GM21576 (cell line): ENCODE results near the gene B3GNT3.
"Not testable (repeated sequence)": the region's sequence is repeated elsewhere in the genome, so short reads cannot be mapped to it uniquely, and the experiment has no call there.

Source experiments
- ATAC-seq: cut with Tn5 transposase; IDR thresholded peaks from one replicate; pipeline ENCODE4 v1.9.1; 2021; ENCODE audit warnings: mild to moderate bottlenecking, moderate library complexity; ENCODE audit not compliant: unreplicated experiment

Gene B3GNT3

DNA sequence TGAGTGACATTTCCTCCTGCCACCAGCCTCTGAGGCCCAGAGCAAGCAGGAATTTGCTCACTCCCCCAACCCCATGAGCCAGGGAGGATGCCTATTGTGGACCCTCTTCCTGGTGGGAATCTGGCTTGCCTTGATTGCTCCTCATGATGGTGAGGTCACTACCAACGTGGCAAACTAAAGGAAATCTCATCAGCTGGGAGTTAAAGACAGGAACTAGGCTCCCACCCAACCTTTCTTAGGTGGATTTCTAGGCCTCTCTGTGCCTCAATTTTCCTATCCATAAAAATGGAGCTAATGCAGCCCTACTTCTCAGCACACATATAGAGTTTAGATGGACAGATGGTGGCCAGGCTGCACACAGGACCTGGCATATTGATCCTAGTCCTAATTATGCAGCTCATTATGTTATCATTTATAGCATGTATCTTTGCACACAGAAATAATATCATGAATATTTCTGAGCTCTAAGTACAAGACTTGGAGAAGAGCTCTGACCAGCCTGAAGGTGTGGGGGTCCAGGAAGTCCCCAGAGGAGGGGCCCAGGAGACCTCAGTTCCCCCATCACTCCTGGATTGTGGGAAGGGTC, 2.0 kb downstream of the B3GNT3 start:
- ATAC-seq, result no peak

DNA sequence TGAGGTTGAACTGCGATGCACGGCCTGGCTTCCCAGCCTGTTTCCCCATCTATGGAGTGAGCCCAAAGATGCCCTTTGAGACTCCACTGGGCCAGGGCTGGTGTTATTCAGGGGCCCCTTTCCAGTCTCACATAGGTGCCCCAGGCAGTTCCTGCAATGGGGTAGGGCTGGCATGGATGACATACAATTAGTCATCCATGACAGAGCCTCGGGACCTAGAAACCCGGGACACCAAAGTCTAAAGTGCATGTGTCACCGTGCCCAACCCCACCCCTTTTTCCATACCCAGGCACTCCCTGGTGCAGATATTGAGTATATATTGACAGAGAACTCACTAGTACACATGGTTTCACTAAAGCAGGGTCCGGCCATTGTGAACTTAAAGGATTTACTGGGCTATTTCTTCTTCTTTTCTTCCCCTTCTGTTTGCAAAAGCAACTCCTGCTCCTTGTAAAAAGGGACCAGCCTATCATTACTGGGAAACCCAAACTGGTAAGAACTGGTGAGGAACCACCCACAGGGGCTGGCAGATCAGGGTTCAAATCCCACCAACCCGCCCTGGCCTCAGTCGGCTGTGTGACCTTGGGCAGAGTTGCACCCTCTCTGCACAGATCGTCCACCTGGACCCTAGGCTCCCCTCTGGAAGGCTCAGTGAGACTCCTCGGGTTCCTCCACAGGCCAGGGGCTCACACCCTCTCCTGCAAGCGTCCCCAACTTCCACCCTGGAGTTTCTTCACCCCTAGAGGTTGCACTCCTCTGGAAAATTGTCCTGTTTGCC, 2.7 kb downstream of the B3GNT3 start:
- ATAC-seq, result no peak

DNA sequence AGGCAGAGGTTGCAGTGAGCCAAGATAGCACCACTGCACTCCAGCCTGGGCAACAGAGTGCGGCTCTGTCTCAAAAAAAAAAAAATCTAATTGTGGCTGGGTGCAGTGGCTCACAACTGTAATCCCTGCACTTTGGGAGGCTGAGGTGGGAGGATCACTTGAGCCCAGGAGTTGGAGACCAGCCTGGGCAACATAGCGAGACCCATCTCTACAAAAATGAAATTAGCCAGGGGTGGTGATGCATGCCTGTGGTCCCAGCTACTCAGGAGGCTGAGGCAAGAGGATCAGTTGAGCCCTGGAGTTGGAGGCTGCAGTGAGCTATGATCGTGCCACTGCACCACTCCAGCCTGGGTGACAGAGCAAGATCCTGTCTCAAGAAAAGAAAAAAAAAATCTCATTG, 3.7 kb downstream of the B3GNT3 start:
- ATAC-seq, result not testable (repeated sequence)

DNA sequence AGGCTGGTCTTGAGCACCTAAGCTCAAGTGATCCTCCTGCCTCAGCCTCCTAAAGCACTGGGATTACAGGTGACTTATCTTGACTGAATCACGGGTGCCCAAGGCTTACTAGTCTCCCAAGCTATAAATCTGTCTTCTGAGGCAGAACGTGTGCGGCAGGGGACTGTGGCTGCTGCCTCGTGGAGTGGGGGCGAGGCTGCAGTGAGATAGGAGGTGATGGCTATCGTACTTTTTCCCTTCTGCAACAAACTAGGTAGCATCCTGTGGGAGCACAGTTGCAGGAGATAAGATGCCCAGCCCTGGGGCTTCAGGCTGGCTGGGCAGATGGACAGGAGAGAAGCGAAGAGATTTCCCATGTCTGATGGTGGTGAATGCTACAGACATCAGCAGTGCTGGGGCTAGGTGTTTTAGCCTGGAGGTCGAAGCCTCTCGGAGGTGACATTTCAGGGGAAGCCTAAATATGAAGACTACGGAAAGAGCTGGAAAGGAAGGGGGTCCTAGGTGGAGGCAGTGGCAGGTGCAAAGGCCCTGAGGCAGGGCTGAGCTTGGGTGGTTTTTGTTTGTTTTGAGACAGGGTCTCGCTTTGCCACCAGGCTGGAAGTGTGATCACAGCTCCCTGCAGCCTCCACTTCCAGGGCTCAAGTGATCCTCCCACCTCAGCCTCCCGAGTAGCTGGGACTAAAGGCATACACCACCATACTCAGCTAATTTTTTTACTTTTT, 7.4 kb downstream of the B3GNT3 start:
- no peak for ATAC-seq

DNA sequence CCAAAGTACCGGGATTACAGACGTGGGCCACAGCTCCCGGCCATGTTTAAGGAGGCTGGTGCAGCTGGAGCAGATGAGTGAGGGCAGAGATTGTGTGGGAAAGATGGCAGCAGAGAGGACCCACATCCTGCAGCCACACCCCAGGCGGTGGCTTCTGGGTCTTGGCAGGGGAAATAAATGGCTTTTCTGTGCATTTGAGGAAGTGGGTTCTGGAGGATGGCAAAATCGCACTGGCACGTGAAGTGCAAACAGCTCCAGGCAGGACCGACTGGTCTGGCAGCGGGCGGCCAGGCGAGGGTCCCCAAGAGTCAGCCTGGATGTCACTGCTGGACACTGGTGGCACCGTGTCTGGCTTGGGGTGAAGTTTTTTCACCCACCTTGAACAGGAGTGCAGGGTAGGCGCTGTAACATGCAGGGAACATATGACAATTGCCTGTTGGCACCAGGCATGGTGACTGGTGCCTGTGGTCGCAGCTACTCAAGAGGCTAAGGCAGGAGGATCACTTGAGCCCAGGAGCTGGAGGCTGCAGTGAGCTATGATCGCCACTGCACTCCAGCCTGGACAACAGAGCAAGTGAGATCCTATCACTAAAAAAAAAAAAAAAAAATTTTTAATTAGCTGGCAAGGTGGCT, 8.4 kb downstream of the B3GNT3 start:
- no peak for ATAC-seq

DNA sequence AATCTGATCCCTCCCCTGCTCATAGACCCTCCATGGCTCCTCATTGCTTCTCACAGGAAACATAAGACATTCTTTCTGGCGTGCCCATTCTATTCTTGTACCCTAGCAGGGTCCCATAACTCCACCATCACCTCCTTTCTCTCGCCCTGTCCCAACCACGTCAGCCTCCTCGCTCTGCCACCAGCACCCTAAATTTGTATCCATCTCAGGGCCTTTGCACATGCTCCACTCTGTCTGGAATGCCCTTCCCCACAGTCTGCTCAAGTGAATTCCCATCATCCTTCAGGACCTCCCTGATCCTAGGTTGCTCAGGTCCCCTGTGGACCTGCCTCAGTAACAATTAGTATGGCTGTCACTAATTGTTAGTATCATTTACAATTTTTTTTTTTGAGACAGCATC, 10.5 kb downstream of the B3GNT3 start:
- ATAC-seq, result no peak

DNA sequence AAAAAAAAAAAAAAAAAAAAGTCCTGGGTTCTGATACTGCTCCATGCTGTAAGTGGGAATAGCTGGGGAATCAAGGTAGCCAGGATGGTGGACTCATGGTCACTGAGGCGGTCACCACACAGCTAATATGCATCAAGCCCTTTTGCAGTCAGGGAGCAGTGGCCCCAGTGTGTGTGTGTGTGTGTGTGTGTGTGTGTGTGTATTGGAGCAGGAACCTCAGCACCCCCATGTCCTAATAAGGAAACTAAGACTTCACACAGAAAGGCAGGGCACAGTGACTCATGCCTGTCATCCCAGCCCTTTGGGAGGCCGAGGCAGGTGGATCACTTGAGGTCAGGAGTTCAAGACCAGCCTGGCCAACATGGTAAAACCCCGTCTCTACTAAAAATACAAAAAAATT, 12.0 kb downstream of the B3GNT3 start:
- ATAC-seq, result no peak

DNA sequence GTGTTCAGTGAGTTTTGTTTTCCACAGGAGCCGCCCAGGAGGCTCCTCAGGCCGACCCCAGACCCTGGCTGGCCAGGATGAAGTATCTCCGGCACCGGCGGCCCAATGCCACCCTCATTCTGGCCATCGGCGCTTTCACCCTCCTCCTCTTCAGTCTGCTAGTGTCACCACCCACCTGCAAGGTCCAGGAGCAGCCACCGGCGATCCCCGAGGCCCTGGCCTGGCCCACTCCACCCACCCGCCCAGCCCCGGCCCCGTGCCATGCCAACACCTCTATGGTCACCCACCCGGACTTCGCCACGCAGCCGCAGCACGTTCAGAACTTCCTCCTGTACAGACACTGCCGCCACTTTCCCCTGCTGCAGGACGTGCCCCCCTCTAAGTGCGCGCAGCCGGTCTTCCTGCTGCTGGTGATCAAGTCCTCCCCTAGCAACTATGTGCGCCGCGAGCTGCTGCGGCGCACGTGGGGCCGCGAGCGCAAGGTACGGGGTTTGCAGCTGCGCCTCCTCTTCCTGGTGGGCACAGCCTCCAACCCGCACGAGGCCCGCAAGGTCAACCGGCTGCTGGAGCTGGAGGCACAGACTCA, 12.9 kb downstream of the B3GNT3 start:
- ATAC-seq, result no peak

DNA sequence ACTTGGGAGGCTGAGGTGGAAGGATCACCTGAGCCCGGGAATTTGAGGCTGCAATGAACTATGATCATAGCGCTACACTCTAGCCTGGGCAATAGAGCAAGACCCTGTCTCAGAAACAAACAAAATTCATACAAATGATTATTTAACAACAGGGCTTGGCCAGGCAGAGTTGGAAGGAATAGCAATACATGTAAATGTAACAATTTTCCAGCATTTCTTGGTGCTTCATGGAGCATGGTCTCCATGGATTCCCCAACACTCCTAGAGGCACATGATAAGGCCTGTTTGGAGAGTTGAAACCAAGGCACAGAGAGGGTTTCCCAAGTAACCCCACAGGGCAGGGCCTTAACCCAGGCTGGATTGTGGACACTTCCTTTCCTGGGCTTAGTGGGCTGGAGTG, 16.2 kb downstream of the B3GNT3 start:
- ATAC-seq, result no peak

DNA sequence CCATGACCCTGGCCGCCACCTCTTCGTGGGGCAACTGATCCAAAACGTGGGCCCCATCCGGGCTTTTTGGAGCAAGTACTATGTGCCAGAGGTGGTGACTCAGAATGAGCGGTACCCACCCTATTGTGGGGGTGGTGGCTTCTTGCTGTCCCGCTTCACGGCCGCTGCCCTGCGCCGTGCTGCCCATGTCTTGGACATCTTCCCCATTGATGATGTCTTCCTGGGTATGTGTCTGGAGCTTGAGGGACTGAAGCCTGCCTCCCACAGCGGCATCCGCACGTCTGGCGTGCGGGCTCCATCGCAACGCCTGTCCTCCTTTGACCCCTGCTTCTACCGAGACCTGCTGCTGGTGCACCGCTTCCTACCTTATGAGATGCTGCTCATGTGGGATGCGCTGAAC, 16.7 kb downstream of the B3GNT3 start:
- no peak for ATAC-seq

DNA sequence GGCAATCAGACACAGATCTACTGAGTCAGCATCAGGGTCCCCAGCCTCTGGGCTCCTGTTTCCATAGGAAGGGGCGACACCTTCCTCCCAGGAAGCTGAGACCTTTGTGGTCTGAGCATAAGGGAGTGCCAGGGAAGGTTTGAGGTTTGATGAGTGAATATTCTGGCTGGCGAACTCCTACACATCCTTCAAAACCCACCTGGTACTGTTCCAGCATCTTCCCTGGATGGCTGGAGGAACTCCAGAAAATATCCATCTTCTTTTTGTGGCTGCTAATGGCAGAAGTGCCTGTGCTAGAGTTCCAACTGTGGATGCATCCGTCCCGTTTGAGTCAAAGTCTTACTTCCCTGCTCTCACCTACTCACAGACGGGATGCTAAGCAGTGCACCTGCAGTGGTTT, 17.2 kb downstream of the B3GNT3 start:
- ATAC-seq, result no peak

DNA sequence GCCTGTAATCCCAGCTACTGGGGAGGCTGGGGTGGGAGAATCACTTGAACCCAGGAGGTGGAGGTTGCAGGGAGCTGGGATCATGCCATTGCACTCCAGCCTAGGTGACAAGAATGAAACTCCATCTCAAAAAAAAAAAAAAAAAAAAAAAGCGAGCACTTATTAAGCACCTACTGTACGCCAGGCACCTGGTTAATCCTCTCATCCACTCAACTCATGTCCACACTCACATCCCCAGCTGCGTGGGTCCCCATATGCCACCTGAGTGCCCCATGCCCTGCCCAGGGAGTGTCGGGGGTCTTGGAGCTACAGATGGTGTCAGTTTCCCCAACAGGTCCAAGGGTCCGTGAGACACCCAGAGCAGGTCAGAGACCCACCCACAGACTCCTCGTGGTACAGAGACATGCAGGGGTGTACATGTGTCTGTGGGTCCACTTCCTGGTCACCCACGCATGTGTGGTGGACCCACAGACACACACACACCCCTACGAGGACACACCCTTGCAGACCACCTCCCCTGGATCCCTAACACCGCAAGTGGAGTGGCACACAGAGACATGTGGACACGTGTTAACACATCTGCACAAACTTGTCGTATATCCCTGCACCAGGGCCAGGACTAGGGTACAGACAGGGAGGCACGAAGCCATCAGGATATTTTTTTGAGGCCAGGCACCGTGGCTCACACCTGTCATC, 22.9 kb downstream of the B3GNT3 start:
- ATAC-seq, result no peak

DNA sequence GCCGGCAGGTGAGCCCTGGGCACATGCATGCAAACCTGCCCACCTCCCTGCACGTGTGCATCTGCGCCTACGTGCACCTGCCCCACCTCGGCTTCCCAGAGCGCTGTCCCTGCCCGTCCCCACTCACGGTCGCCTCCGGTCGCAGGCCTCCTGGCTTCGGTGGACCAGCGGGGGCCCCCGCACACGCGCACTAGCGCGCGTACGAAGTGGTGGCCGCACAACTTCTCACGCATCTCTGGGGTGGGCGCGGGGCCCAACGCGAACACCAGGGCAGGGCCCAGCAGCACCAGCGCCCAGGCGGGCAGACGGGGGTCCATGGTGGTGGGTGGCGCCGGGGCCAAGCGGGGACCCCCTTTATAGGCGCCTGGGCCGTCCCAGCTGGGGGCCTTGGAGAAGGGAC, 26.3 kb downstream of the B3GNT3 start, which contains the start of gene INSL3:
TSS of gene INSL3 (minus strand) at position 330 of the 400 bp plus-strand sequence. CDS start at position 317, 13 bp downstream.
- ATAC-seq, result no peak

DNA sequence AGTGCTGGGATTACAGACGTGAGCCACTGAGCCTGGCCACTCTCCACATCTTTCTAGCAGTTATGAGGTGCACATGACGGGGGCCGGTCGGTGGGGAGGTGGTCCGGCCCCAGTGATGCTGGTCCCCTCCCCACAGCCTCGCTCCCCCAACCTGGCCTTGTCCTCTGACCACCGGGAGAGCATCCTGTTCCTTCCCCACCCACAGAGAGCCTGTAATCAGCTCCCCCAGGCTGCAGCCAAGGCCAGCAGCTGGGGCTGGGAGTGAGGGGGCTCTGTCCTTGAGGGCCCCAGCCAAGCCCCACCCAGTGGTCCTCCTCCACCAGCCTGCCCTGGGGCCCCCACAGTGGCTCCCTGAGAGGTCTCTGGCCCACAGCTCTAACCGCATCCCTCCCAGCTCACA, 29.4 kb downstream of the B3GNT3 start:
- ATAC-seq, result no peak

DNA sequence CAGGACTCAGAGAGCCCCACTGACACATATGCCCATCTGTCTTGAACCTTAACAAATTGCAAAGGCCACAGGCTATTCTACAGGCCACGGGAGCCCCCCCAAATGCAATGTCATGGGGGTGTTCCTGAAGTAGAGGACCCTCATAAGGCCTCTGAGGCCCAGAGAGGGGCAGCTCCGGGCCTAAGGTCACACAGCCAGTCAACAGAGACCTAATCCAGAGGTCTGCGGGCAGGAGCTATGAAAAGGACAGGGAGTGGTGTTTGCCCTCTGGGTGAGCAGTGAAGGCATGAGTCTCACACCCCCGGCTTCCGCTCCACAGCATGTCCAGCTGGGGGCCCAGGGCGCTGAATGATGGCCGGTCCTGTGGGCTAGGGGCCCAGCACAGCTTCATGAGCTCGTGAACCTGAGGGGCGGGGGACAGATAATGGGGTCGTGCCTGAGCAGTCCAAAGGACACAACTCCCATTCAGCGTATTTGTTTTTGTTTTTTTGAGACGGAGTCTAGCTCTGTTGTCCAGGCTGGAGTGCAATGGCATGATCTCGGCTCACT, 31.6 kb downstream of the B3GNT3 start:
- ATAC-seq, result no peak

DNA sequence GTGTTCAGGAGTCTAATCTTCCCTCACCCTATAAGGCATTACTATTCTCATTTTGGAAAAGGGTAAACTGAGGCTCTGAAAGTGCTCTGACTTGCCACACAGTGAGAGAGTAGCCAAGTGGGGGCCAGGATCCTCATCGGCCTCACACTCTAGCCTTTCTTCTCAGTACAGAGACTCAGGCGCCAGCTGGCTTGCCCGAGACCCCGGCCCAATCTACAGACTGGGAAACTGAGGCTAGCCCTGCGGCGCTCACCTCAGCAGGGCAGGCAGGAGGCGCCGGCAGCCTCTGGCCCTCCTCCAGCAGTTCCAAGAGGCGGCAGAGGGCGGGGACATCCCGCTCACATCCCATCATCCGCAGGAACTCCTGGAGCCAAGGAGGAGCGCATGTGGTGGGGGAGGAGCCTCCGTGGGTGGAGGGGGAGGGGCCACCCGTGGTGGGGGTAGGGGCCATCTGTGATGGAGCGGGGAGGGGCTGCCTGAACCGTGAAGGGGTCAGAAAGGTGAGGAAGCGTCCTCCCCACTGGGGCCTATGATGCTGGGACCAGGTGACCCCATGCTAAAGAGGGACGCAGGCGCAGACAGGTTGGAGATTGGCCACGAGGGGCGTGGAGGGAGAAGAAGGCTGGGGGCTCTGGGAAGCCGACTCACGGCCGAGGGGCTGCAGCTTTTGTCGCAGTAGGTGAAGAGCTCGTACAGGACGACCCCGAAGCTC, 35.1 kb downstream of the B3GNT3 start:
- no peak for ATAC-seq

DNA sequence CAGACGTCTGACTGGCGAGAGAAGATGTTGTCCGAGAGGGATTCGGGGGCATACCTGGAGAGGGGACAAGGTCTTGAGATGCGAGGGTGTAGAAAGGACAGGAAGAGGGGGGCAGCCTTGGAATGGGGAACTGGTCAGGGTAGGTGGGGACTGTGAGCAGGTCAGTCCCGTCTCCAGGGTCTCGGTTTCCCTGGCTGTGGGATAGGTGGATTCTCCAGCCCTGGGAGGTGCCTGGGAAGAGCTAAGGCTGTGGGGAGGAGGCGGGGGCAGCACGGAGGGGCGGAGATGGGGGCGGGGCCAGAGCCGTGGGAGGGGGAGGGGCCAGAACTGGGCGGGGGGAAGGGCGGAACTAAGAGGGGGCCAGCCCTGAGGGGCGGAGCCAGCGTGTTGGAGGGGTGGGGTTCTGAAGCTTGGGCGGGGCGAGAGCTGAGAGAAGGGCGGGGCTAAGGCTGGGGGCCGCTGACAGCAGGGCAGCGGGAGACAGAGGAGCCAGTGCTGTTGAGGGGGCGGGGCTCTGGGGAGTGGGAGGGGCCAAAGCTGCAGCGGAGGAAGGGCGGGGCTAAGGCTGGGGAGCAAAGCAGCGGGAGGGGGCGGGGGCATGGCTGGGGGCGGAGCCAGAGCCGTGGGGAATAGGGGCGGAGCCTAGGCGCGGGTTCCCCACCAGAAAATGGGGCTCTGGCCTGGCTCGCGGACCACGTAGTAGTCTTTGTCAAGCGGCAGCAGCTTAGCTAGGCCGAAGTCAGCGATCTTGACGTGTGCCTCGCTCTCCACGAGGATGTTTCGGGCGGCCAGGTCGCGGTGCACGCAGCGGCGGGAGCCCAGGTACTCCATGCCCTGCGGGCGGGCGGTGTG, 35.9 kb downstream of the B3GNT3 start:
- ATAC-seq, result no peak

DNA sequence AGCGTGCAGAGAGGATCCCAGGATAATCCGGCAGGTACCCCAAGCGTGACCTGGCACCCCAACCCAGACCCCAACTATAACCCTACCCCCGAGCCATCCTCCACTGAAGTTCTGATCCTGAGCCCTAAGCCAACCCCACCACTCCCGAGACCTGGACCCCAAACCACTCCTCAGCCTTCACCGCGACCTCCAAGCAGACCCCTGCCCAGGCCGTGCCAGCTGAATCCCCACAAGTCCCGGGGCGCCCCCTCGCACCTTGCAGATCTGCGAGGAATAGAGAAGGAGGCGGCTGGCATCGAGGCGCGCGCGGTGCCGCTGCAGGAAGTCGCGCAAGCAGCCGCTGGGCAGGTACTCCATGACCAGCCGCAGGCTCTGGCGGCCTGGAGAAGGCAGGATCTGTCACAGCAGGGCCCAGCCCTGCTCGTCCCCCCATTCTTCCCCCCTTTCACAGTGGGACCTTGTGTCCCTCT, 36.5 kb downstream of the B3GNT3 start:
- no peak for ATAC-seq
